GM18873 (cell line): ENCODE data around the gene TMEM100.

Experiments used
- ATAC-seq: cut with Tn5 transposase; IDR thresholded peaks from one replicate; pipeline ENCODE4 v1.9.1; 2021; ENCODE audit warnings: mild to moderate bottlenecking, moderate library complexity, moderate number of reproducible peaks; ENCODE audit not compliant: unreplicated experiment, low FRiP score

The TMEM100 gene

DNA sequence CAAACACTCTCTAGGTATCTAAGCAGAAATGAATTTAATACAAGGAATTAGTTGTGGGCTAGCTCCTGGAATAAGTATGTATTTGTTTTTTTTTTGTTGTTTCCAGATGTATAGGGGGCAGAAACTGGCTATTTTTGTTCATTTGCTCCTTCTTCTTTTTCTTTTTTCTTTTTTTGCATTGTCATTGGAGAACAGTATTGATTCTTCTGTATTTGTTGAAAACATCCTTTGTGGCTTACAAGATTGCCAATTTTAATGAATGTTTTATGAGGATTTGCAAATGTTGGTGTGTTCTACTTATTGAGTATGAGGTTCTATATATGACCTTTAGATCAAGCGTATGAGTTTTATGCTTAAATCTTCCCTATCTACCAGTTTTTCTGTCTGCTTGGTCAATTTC lies 22.6 kb upstream of the TMEM100 start:
- ATAC-seq = no peak

DNA sequence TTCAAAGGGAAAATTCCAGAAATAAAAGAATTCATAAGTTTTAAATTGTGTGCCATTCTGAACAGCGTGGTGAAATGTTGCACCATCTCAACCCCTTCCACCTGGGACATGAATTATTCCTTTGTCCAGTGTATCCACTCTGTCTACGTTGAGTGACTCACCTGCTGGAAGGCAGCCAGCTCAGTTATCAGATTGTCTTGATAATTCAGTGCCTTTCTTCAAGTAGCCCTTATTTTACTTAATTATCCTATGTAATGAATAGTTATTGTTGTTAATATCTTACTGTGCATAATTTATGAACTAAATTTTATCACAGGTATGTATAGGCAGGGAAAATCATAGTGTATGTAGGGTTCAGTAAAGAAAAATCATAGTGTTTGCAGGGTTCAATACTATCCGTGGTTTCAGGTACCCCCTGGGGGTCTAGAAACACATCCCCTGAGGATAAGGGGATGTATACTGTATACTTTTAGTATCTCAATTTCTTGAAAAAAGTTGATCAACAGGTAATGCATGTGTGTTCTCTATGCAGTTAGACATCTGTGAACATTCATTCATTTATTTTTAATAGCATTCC lies 20.5 kb upstream of the TMEM100 start:
- no peak for ATAC-seq

GRCh38 chr17:55742272-55743102 lies 19.8 kb upstream of the TMEM100 start:
- peak; percentile 63 for ATAC-seq

GRCh38 chr17:55741356-55741700 lies 18.7 kb upstream of the TMEM100 start:
- no peak for ATAC-seq

DNA sequence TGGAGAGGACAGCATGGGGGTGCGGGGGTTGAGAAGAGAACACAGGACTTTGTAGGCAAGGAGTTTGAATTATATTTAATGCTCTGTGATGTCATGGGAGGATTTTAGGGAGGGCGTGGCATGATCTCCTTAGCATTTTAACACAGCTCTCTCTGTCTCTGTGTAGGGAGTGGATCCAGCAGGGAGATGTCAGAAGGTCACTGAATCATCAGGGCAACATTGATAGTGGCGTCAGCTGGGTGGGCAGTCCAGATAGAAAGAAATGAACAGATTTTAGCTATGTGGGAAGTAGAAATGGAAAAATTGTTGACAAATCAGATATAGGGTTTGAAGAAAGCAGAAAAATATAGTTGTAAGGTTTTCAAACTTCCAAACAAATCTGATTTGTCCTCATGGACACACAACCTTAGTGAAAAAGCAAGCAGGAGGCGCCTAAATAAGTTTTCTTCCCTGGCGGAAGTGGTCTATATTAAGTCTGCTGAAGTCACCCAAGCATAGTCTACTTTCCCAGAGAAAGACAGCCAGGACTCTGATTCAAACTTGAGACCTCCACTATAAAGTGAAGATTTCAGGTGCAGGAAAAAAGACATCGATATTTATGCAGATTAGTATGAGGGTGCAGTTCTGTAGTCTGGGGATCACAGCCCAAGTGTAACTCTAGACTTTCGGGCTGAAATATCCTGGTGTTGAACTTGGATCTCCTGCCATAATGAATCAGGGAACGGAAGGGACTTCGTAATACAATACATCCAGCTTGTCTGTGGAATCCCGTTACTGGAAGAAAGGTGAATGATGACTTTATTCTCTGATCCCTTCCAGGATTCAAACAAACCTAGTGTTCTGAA lies 18.1 kb upstream of the TMEM100 start:
- no peak for ATAC-seq

DNA sequence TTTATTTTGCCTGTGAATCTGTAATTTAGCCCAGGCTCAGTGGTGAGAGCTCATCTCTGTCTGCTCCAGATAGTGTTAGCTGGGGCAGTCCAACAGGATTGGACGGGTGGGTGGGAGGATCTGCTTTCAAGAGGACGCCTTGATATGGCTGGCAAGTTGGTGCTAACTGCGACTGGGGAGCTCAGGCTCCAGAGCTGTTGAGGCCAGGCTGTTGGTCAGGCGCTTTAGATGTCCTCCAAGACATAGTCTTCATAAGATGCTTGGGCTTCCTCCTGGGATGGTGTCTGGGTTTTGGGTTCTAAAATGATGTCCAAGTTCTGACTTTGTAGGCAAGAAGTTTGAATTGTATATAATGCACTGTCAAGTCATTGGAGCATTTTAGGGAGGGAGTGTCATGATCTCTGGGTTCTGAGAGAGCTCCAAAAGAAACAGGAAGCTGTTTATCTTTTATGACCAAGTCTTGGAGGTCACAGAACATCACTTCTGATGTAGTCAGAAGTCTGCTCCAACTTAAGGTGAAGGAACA lies 15.4 kb upstream of the TMEM100 start:
- no peak for ATAC-seq

DNA sequence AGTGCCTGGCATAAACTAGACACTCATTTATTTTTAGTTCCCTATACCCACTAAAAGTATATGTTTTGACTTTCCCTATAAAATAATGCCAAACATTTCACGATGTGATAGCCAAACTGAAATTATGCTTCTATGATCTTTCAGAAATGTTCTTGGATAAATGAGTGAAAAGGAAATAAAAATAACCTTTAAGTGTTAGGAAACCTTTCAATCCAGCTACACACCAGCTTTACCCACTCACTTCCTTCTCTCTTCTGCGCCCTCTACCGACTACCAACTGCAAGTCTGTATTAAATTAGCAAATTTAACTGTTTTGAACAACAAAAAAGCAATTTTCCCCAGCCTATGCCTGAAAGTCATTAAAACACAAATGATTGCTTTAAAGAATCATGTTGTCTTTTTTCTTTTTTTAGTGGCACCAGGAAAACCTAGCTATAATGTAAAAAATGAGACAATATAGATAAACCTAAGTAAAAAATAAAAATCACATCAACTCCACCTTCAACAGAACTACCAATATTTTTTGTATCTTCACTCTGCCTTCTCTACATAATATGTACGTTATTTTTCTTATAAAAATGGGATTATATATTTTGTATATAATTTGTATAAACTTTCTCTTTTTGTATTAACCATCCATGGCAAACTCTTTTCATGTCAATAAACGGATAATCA lies 13.2 kb upstream of the TMEM100 start:
- no peak for ATAC-seq

GRCh38 chr17:55734128-55734781 lies 11.6 kb upstream of the TMEM100 start:
- ATAC-seq = no peak

- ATAC-seq = no peak
Measured at GRCh38 chr17:55731586-55732250, 9.1 kb upstream of the TMEM100 start.

DNA sequence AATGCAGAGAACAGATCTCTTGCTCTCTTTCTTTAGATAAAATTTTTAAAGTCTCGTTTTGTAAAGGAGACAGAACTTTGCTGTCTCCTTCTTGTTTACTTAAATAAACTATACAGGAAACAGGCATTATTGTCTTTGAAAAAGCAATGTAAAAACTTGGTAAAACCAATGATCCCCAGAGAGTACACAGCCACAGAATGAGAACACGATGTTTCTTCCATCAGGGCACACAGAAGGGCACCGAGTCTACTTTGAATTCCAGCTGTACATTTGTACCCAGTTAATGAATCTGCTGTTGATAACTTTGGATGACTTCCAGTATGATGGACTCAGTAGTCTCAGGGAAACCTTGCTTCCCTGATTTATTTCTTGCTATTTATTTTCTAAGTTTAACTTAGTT lies 8.1 kb upstream of the TMEM100 start:
- no peak for ATAC-seq

DNA sequence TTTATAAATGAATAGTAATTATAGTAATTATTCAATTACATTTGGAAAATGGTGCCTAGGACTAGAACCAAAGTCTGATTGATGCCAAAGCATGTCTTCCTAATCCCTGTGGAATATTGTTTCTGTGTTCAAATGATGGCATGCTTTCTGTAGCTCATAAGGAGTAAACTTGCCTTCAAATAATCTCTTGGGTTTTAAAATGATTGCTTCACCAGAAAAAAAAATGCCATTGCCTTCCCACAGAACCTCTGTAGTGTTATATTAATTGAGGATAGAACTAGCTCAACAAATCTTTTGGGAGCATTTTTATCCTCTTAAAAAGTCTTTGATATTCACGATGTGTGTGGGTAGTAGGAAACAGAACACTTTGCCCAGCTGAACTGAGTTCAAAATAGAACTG lies 7.7 kb upstream of the TMEM100 start:
- ATAC-seq = no peak

- no peak for ATAC-seq
Measured at GRCh38 chr17:55729484-55729883, 6.8 kb upstream of the TMEM100 start.

GRCh38 chr17:55728833-55729232 lies 6.2 kb upstream of the TMEM100 start:
- ATAC-seq = no peak

- no peak for ATAC-seq
Measured at GRCh38 chr17:55728361-55728760, 5.7 kb upstream of the TMEM100 start.

- ATAC-seq = no peak
Measured at GRCh38 chr17:55727920-55728319, 5.3 kb upstream of the TMEM100 start.

GRCh38 chr17:55727275-55727674 lies 4.6 kb upstream of the TMEM100 start:
- no peak for ATAC-seq

DNA sequence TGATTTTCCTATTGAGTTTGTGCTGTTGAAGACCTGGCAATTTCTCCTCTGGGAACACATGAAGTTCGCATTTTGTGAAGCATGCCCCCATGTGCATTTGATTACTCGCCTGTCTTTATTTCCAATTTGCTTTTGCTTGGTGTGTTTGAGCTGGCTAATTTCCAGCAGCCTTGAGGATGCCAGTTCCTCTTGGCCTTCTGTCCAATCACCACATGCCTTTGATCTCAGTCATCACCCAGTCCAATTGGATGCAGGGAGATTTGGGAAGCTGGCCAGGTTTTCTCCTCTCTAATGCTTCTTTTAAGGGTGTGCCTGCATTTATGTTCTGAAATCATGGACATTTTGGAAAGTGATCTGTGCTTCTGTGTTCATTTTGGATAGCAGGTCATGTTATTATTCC lies 3.8 kb upstream of the TMEM100 start:
- no peak for ATAC-seq

DNA sequence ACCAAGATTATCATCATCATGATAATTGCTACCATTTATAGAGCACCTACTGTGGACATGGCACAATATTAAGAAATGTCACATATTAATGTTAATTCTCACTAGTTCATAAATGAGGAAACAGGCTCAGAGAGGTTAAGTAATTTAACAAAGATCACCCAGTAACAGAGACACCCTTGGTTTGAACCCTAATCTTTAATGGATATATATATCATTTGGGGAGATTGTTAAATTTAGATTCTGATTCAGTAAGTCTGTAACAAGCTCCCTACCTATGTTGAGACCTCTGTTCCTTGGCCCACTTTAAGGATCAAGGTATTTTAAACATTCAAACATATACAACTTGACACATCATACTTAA lies 804 bp upstream of the TMEM100 start:
- ATAC-seq = no peak

- ATAC-seq = no peak
Measured at GRCh38 chr17:55722016-55722736, 488 bp downstream of the TMEM100 start.
